HCT116 (cell line): Measurements from ENCODE around the gene ADAMTS16. TPM values are rescaled to one million over a fixed set of nuclear protein-coding genes. Genes with fewer than 3 reads are reported as not detected.

Experiments used
- ATAC-seq: fragments of 200-7000 bp; cut with Tn5 transposase; 2 replicates; pipeline ENCODE4 v1.9.1; 2020; ENCODE audit warnings: mild to moderate bottlenecking, moderate library complexity
- BruUV-seq: library from RNA; stranded (reverse); fragments of 400-500 nt; replicated peaks from 2 replicates; lab custom pipeline; 2021; lab: Mats Ljungman, UMichigan
- CTCF ChIA-PET: fragments of 300-600 bp; sonication (Branson Sonifier 250); formaldehyde crosslinking; loops from one replicate; lab custom pipeline; 2021; ENCODE audit warnings: antibody characterized with exemption; lab: Charles Lee
- POLR2A ChIA-PET: fragments of 300-600, 350-600 bp; sonication (Branson Sonifier 250); formaldehyde crosslinking; loops from one replicate; lab custom pipeline; 2021; ENCODE audit warnings: antibody characterized with exemption; lab: Charles Lee
- RAD21 ChIA-PET, 2 experiments: fragments of 300-600 bp; sonication (Branson Sonifier 250); formaldehyde crosslinking; loops; one replicate each; lab custom pipeline; 2023; ENCODE audit warnings: low total read pairs in 2 of 2; ENCODE audit not compliant: uncharacterized antibody in 2 of 2, unreplicated experiment in 2 of 2, low non-redundant PET in 1 of 2; lab: Charles Lee
- DNase-seq: peaks from one replicate; pipeline ENCODE4 v3.0.0-alpha.2; 2010; ENCODE audit warnings: low read depth, low spot score
- H2AFZ ChIP-seq: fragments of 200-600 bp; shearing (Covaris generic), sonication (generic); 2 replicates; pipeline ENCODE4 v1.6.1; 2017; ENCODE audit warnings: low read depth, mixed run types, mixed read lengths, antibody characterized with exemption, low read length; ENCODE audit not compliant: poor library complexity, severe bottlenecking
- H3K27ac ChIP-seq: 2 replicates; pipeline ENCODE4 v1.5.1; 2012; ENCODE audit warnings: low read depth, low read length
- H3K27me3 ChIP-seq: fragments of 200-600 bp; sonication (generic); 2 replicates; pipeline ENCODE4 v1.6.1; 2016; ENCODE audit warnings: mixed run types, low read length, mixed read lengths; ENCODE audit not compliant: insufficient read depth
- H3K36me3 ChIP-seq, 2 experiments: fragments of 200-500 bp in 1 of 2; fragments of 200-600 bp in 1 of 2; sonication (Bioruptor generic) in 1 of 2; sonication (generic) in 1 of 2; 2 replicates each; pipeline versions ENCODE4 v1.5.1 to v1.6.1; 2014 to 2016; ENCODE audit warnings: low read length in 2 of 2, inconsistent platforms in 1 of 2, mixed read lengths in 1 of 2, mixed run types in 1 of 2; ENCODE audit not compliant: insufficient read depth in 2 of 2, control insufficient read depth in 1 of 2
- H3K4me1 ChIP-seq, 2 experiments: fragments of 200-600 bp in 1 of 2; sonication (generic) in 1 of 2; 2 replicates each; pipeline versions ENCODE4 v1.5.1 to v1.6.1; 2012 to 2017; ENCODE audit warnings: low read length in 2 of 2, inconsistent platforms in 1 of 2, mild to moderate bottlenecking in 1 of 2, mixed read lengths in 1 of 2, mixed run types in 1 of 2, moderate library complexity in 1 of 2; ENCODE audit not compliant: insufficient read depth in 2 of 2, control insufficient read depth in 1 of 2
- H3K4me2 ChIP-seq: fragments of 200-600 bp; sonication (generic); 2 replicates; pipeline ENCODE4 v1.6.1; 2017; ENCODE audit warnings: mixed run types, low read length, mixed read lengths
- H3K4me3 ChIP-seq, 2 experiments: fragments of 200-600 bp in 1 of 2; sonication (generic) in 1 of 2; replicated peaks in 1 of 2; 2 replicates each; pipeline ENCODE4 v1.5.1; 2011 to 2016; ENCODE audit warnings: low read length in 2 of 2, control low read depth in 1 of 2, low read depth in 1 of 2, mild to moderate bottlenecking in 1 of 2, mixed read lengths in 1 of 2, mixed run types in 1 of 2
- H3K79me2 ChIP-seq: fragments of 200-600 bp; sonication (generic); 2 replicates; pipeline ENCODE4 v1.6.1; 2017; ENCODE audit warnings: mild to moderate bottlenecking, mixed run types, low read length, moderate library complexity, mixed read lengths; ENCODE audit not compliant: insufficient read depth
- H3K9ac ChIP-seq: fragments of 200-600 bp; sonication (generic); 2 replicates; pipeline ENCODE4 v1.6.1; 2016; ENCODE audit warnings: low read length, mixed read lengths
- H3K9me2 ChIP-seq: fragments of 200-600 bp; sonication (generic), shearing (Covaris generic); 2 replicates; pipeline ENCODE4 v1.6.1; 2017; ENCODE audit warnings: mixed run types, mild to moderate bottlenecking, moderate library complexity; ENCODE audit not compliant: insufficient read depth
- H3K9me3 ChIP-seq, 2 experiments: fragments of 200-500 bp in 1 of 2; fragments of 200-600 bp in 1 of 2; sonication (Bioruptor generic) in 1 of 2; sonication (generic) in 1 of 2; 2 replicates each; pipeline ENCODE4 v1.6.1; 2014 to 2017; ENCODE audit warnings: low read length in 2 of 2, mixed read lengths in 2 of 2, inconsistent platforms in 1 of 2, low read depth in 1 of 2, mild to moderate bottlenecking in 1 of 2, mixed run types in 1 of 2, moderate library complexity in 1 of 2; ENCODE audit not compliant: control insufficient read depth in 1 of 2, insufficient read depth in 1 of 2
- H4K20me1 ChIP-seq: fragments of 200-600 bp; sonication (generic), shearing (Covaris generic); 2 replicates; pipeline ENCODE4 v1.6.1; 2017; ENCODE audit warnings: mixed run types, mild to moderate bottlenecking, moderate library complexity; ENCODE audit not compliant: insufficient read depth
- CBX3 ChIP-seq: IDR thresholded peaks from 2 replicates; pipeline ENCODE4 v1.6.1; 2012; ENCODE audit warnings: low read depth
- EGR1 ChIP-seq: IDR thresholded peaks from 2 replicates; pipeline ENCODE4 v1.6.1; 2012; ENCODE audit warnings: low read depth
- ELF1 ChIP-seq: IDR thresholded peaks from 2 replicates; pipeline ENCODE4 v1.6.1; 2012; ENCODE audit warnings: low read depth, borderline replicate concordance
- EZH2 ChIP-seq: fragments of 200-600 bp; sonication (generic); IDR thresholded peaks from 2 replicates; pipeline ENCODE4 v1.6.1; 2017; ENCODE audit warnings: antibody characterized with exemption, mixed run types
- EZH2phosphoT487 ChIP-seq: fragments of 200-600 bp; IDR thresholded peaks from 2 replicates; pipeline ENCODE4 v1.6.1; 2018; ENCODE audit warnings: antibody characterized with exemption, borderline replicate concordance
- JUND ChIP-seq: IDR thresholded peaks from 2 replicates; pipeline ENCODE4 v1.6.1; 2012
- POLR2A ChIP-seq: IDR thresholded peaks from 2 replicates; pipeline ENCODE4 v1.7.0; 2011; ENCODE audit warnings: borderline replicate concordance; ENCODE audit not compliant: insufficient read depth, insufficient read length; ENCODE audit errors: extremely low read depth
- POLR2AphosphoS5 ChIP-seq: IDR thresholded peaks from 2 replicates; pipeline ENCODE4 v1.6.1; 2011; ENCODE audit warnings: mild to moderate bottlenecking, low read depth, low read length, moderate library complexity
- SIN3A ChIP-seq: IDR thresholded peaks from 2 replicates; pipeline ENCODE4 v1.6.1; 2012; ENCODE audit warnings: low read depth
- TCF7L2 ChIP-seq: IDR thresholded peaks from 2 replicates; pipeline ENCODE4 v1.7.0; 2011; ENCODE audit warnings: borderline replicate concordance, inconsistent platforms; ENCODE audit not compliant: insufficient read depth, insufficient read length; ENCODE audit errors: extremely low read depth
- YY1 ChIP-seq: IDR thresholded peaks from 2 replicates; pipeline ENCODE4 v1.6.1; 2011; ENCODE audit warnings: low read length, low read depth, moderate library complexity, mild to moderate bottlenecking; ENCODE audit not compliant: insufficient replicate concordance; ENCODE audit errors: extremely low read depth
- ZBTB33 ChIP-seq: IDR thresholded peaks from 2 replicates; pipeline ENCODE4 v1.6.1; 2011; ENCODE audit warnings: mild to moderate bottlenecking, low read length, moderate library complexity; ENCODE audit not compliant: insufficient replicate concordance; ENCODE audit errors: extremely low read depth
- ZFX ChIP-seq: fragments of 450-650 bp; IDR thresholded peaks from 2 replicates; pipeline ENCODE4 v1.6.1; 2017
- intact Hi-C: fragments of 100-400 bp; cut with micrococcal nuclease; formaldehyde crosslinking; loops from 2 replicates; pipeline ENCODE4 v1.10.0; 2022
- total RNA-seq: library from RNA; stranded (reverse); gene quantifications from one replicate; pipeline ENCODE4 v1.2.1, GENCODE V29; 2021; ENCODE audit not compliant: unreplicated experiment
- TF ChIP-seq, protein P1 (sequence below): IDR thresholded peaks from 2 replicates; pipeline ENCODE4 v1.6.1; 2012
- TF ChIP-seq, protein P2 (sequence below): IDR thresholded peaks from 2 replicates; pipeline ENCODE4 v1.6.1; 2012

ADAMTS16 gene
- total RNA-seq, 1 experiment from 2014 or later = 2.4 TPM

GRCh38 chr5:5217371-5217770, 77.2 kb downstream of the ADAMTS16 start:
- H3K27ac ChIP-seq = no peak overlapping the region
- H3K4me2 ChIP-seq = no peak overlapping the region
- ATAC-seq (no peak), DNase-seq (no peak)
- RAD21 ChIA-PET = no interaction called here
- no peaks in the 10 kb centered on the region for H4K20me1 ChIP-seq
- CTCF ChIA-PET = no interaction called here
- H3K36me3 ChIP-seq = no peaks in the 10 kb centered on the region
- no peaks in the 10 kb centered on the region for H3K27me3 ChIP-seq
- H3K9ac ChIP-seq = no peak overlapping the region
- no peak for TF ChIP-seq TCF7L2
- TF ChIP-seq, all 23 proteins: peak for 0
- no peaks in the 10 kb centered on the region for H3K9me2 ChIP-seq
- BruUV-seq = no TSS peak
- H2AFZ ChIP-seq = no peak overlapping the region
- intact Hi-C loops = no loop called here
- no peaks in the 10 kb centered on the region for H3K9me3 ChIP-seq
- H3K4me3 ChIP-seq = no peak overlapping the region
- no peaks in the 10 kb centered on the region for H3K4me1 ChIP-seq
- POLR2A ChIA-PET = no interaction called here
- H3K79me2 ChIP-seq = no peaks in the 10 kb centered on the region

DNA sequence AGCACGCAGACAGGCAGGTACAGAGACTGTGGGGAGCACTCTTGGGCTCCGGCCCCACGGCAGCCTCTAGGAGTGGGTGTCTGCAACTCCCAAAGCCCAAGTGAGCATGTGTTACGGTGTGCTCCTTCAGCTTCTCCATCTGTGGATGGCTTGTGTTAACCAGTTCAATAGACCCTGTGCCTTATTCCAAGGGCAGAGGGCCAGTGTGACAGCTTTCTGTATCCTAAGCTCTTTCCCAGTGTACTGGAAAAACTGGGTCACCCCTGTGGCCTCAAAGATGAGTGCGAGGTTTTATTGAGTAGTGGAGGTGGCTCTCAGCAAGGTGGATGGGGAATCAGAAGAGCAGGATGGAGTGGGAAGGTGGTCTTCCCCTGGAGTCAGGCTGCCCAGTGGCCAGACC, 78.3 kb downstream of the ADAMTS16 start:
- H3K9me3 ChIP-seq = no peaks in the 10 kb centered on the region
- H4K20me1 ChIP-seq = no peaks in the 10 kb centered on the region
- no peaks in the 10 kb centered on the region for H3K4me1 ChIP-seq
- no peak overlapping the region for H3K9ac ChIP-seq
- CTCF ChIA-PET = no interaction called here
- no peaks in the 10 kb centered on the region for H3K79me2 ChIP-seq
- ATAC-seq (no peak), DNase-seq (no peak)
- no peak overlapping the region for H3K4me2 ChIP-seq
- H3K4me3 ChIP-seq = no peak overlapping the region
- H3K36me3 ChIP-seq = no peaks in the 10 kb centered on the region
- POLR2A ChIA-PET = no interaction called here
- no peaks in the 10 kb centered on the region for H3K9me2 ChIP-seq
- no peak overlapping the region for H2AFZ ChIP-seq
- TF ChIP-seq SIN3A = no peak
- no peak for TF ChIP-seq POLR2AphosphoS5
- TF ChIP-seq, protein P1, sequence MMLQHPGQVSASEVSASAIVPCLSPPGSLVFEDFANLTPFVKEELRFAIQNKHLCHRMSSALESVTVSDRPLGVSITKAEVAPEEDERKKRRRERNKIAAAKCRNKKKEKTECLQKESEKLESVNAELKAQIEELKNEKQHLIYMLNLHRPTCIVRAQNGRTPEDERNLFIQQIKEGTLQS = no peak
- no peak for TF ChIP-seq ZFX
- no peak for TF ChIP-seq EZH2
- no peak for TF ChIP-seq POLR2A
- no peak for TF ChIP-seq CBX3
- TF ChIP-seq JUND = no peak
- TF ChIP-seq ZBTB33 = no peak
- TF ChIP-seq EZH2phosphoT487 = no peak
- TF ChIP-seq EGR1 = no peak
- no peak for TF ChIP-seq ELF1
- TF ChIP-seq, protein P2, sequence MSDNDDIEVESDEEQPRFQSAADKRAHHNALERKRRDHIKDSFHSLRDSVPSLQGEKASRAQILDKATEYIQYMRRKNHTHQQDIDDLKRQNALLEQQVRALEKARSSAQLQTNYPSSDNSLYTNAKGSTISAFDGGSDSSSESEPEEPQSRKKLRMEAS = no peak
- no peak for TF ChIP-seq YY1
- no peak overlapping the region for H3K27ac ChIP-seq
- RAD21 ChIA-PET = no interaction called here
- BruUV-seq = no TSS peak
- intact Hi-C loops = no loop called here
- H3K27me3 ChIP-seq = no peaks in the 10 kb centered on the region
